Right forelimb (tissue), 1 donor: Measurements from ENCODE around the gene MMP19.
"Not testable (repeated sequence)": the region's sequence is repeated elsewhere in the genome, so short reads cannot be mapped to it uniquely, and the experiment has no call there.

Source experiments
- DNase-seq: peaks from one replicate; pipeline ENCODE4 v3.0.0-alpha.2; 2018

Gene MMP19

GRCh38 chr12:55842681-55843429 lies at the start of gene MMP19:
Gene MMP19, minus strand, starts transcription at chr12:55842936. Its CDS starts 106 bp downstream, at chr12:55842830.
- no peak for DNase-seq

- no peak for DNase-seq
Observed at GRCh38 chr12:55891310-55891709, 48.6 kb upstream of the MMP19 start.

- DNase-seq, result no peak
Observed at GRCh38 chr12:55885113-55885512, 42.4 kb upstream of the MMP19 start.

GRCh38 chr12:55877824-55878223 lies 35.1 kb upstream of the MMP19 start:
- no peak for DNase-seq

- no peak for DNase-seq
Observed at GRCh38 chr12:55875704-55876467, 33.1 kb upstream of the MMP19 start.

GRCh38 chr12:55874443-55874842 lies 31.7 kb upstream of the MMP19 start:
- no peak for DNase-seq

GRCh38 chr12:55866454-55867004 lies 23.8 kb upstream of the MMP19 start:
- not testable (repeated sequence) for DNase-seq

GRCh38 chr12:55865327-55865726 lies 22.6 kb upstream of the MMP19 start:
- DNase-seq, result no peak

- not testable (repeated sequence) for DNase-seq
Observed at GRCh38 chr12:55862931-55863330, 20.2 kb upstream of the MMP19 start.

GRCh38 chr12:55862286-55862685 lies 19.6 kb upstream of the MMP19 start:
- DNase-seq, result no peak

- no peak for DNase-seq
Observed at GRCh38 chr12:55861871-55862270, 19.1 kb upstream of the MMP19 start.

GRCh38 chr12:55861396-55861795 lies 18.7 kb upstream of the MMP19 start:
- no peak for DNase-seq

- no peak for DNase-seq
Observed at GRCh38 chr12:55852740-55853139, 10.0 kb upstream of the MMP19 start.

- DNase-seq, result no peak
Observed at GRCh38 chr12:55850893-55851292, 8.2 kb upstream of the MMP19 start.

GRCh38 chr12:55850401-55850800 lies 7.7 kb upstream of the MMP19 start:
- DNase-seq, result no peak

- DNase-seq, result no peak
Observed at GRCh38 chr12:55849616-55850343, 7.0 kb upstream of the MMP19 start.

- DNase-seq, result peak; percentile 92
Observed at GRCh38 chr12:55847603-55848291, 5.0 kb upstream of the MMP19 start.

GRCh38 chr12:55847033-55847432 lies 4.3 kb upstream of the MMP19 start:
- DNase-seq, result no peak

GRCh38 chr12:55845785-55846496 lies 3.2 kb upstream of the MMP19 start:
- DNase-seq, result no peak

GRCh38 chr12:55845361-55845760 lies 2.6 kb upstream of the MMP19 start:
- no peak for DNase-seq

GRCh38 chr12:55844961-55845360 lies 2.2 kb upstream of the MMP19 start:
- DNase-seq, result no peak

GRCh38 chr12:55843431-55843830 lies 695 bp upstream of the MMP19 start:
- no peak for DNase-seq
